Lung (tissue), 12 donors: ENCODE results near the gene USF2. TPM values are rescaled to one million over a fixed set of nuclear protein-coding genes. Genes with fewer than 3 reads are reported as not detected.

ENCODE experiments used
- ATAC-seq: fragments of 200-7000 bp; cut with Tn5 transposase; one replicate; pipeline ENCODE4 v1.9.1; 2020; ENCODE audit warnings: moderate number of reproducible peaks; ENCODE audit not compliant: insufficient read depth, low FRiP score
- DNase-seq, 3 donors: peaks; one replicate each; pipeline ENCODE4 v3.0.0-alpha.2; 2013 to 2017
- H3K27ac ChIP-seq, 2 donors: one replicate each; pipeline ENCODE4 v1.5.1; 2013; ENCODE audit warnings: mild to moderate bottlenecking in 2 of 2, moderate library complexity in 2 of 2, control low read depth in 1 of 2, inconsistent platforms in 1 of 2, low read depth in 1 of 2, low read length in 1 of 2
- H3K27me3 ChIP-seq, 3 donors: one replicate each; pipeline ENCODE4 v1.5.1; 2013; ENCODE audit warnings: low read length in 2 of 3; ENCODE audit not compliant: control insufficient read depth in 3 of 3, insufficient read depth in 3 of 3
- H3K36me3 ChIP-seq, 4 donors: one replicate each; pipeline ENCODE4 v1.5.1; 2013; ENCODE audit warnings: low read length in 4 of 4, mild to moderate bottlenecking in 1 of 4, moderate library complexity in 1 of 4; ENCODE audit not compliant: control insufficient read depth in 4 of 4, insufficient read depth in 4 of 4
- H3K4me1 ChIP-seq, 5 donors: one replicate each; pipeline ENCODE4 v1.5.1; 2013; ENCODE audit warnings: low read length in 5 of 5, mild to moderate bottlenecking in 2 of 5, moderate library complexity in 1 of 5; ENCODE audit not compliant: control insufficient read depth in 5 of 5, insufficient read depth in 5 of 5
- H3K4me3 ChIP-seq: one replicate; pipeline ENCODE4 v1.5.1; 2013; ENCODE audit warnings: mild to moderate bottlenecking, control low read depth, moderate library complexity
- H3K9ac ChIP-seq, 2 donors: one replicate each; pipeline ENCODE4 v1.5.1; 2013; ENCODE audit warnings: low read length in 2 of 2, control low read depth in 1 of 2; ENCODE audit not compliant: insufficient read depth in 1 of 2
- H3K9me3 ChIP-seq, 4 donors: one replicate each; pipeline ENCODE4 v1.5.1; 2013; ENCODE audit warnings: low read length in 3 of 4, mild to moderate bottlenecking in 1 of 4, moderate library complexity in 1 of 4; ENCODE audit not compliant: control insufficient read depth in 4 of 4, insufficient read depth in 3 of 4
- CTCF ChIP-seq: IDR thresholded peaks from 2 replicates; pipeline ENCODE4 v1.5.1; 2012; ENCODE audit warnings: mild to moderate bottlenecking; ENCODE audit errors: control extremely low read depth, extremely low read depth
- WGBS, 2 donors: extraction: QIAGEN DNeasy Blood & Tissue Kit; methylation state at CpG; one replicate each; pipeline ENCODE4 v1.1.7; 2013; 5-methylcytosine and 5-hydroxymethylcytosine counted together
- polyA plus RNA-seq, 2 donors: library from polyadenylated mRNA; stranded (reverse); fragments of 200-250 nt; gene quantifications; one replicate each; pipeline ENCODE4 v1.2.1, GENCODE V29; 2013
- total RNA-seq, 2 donors: library from RNA; depleted of rRNA in 1 of 2; stranded (reverse); fragments of >200 nt in 1 of 2; gene quantifications; one replicate each; pipeline ENCODE4 v1.2.1, GENCODE V29; 2014 to 2021
- donor health status: control.
- donor health status: control.
- donor health status: Bipolar disorder and iron deficiency.
- donor health status: healthy.
- donor health status: DM: yes; HTN: yes; CAD: no.

USF2 gene
- total and polyA plus RNA-seq, 4 donors = 74.9 to 163 (median 133) TPM

- H3K27ac ChIP-seq = no peak overlapping the region
- no peaks in the 10 kb centered on the region for H3K9me3 ChIP-seq
- no peak overlapping the region for H3K9ac ChIP-seq
- no peak for ATAC-seq
- no peak for TF ChIP-seq CTCF
- H3K36me3 ChIP-seq = peaks cover 5 to 50% (median 36%) of the 10 kb centered on the region in 4 donors
- 79 to 83% methylated on average over 9 to 10 of the region's 10 CpGs for WGBS, 2 donors
- H3K4me1 ChIP-seq = peaks cover 0 to 5% (median 2%) of the 10 kb centered on the region in 5 donors
- no peaks in the 10 kb centered on the region for H3K27me3 ChIP-seq
- DNase-seq = no peak
- no peak overlapping the region for H3K4me3 ChIP-seq
Observed at GRCh38 chr19:35272954-35273649, 4.3 kb downstream of the USF2 start.

GRCh38 chr19:35273686-35274259 is 5.0 kb downstream of the USF2 start:
- H3K36me3 ChIP-seq = peaks cover 5 to 54% (median 37%) of the 10 kb centered on the region in 4 donors
- ATAC-seq = no peak

DNA sequence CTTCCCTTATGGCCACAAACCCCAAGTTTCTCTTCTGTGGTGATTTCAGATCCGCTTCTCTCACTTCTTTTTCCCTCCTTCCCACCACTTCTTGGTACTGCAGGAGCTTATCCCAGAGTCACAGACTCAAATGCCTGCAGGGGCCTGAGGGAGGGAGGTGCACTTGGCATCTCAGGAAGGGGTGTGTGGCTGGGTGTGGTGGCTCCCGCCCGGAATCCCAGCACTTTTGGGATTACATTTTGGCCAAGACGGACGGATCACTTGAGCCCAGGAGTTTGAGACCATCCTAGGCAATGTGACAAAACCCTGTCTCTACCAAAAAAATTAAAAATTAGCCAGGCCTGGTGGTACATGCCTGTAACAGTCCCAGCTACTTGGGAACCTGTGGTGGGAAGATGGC is 5.6 kb downstream of the USF2 start:
- no peak overlapping the region for H3K9ac ChIP-seq
- whole genome bisulfite sequencing, 2 donors = 81 to 86% methylated on average over 5 of the region's 5 CpGs
- H3K4me1 ChIP-seq = peaks cover 0 to 11% (median 2%) of the 10 kb centered on the region in 5 donors
- no peaks in the 10 kb centered on the region for H3K27me3 ChIP-seq
- no peak for TF ChIP-seq CTCF
- no peaks in the 10 kb centered on the region for H3K9me3 ChIP-seq
- peaks cover 5 to 59% (median 39%) of the 10 kb centered on the region in 4 donors for H3K36me3 ChIP-seq
- DNase-seq (no peak), ATAC-seq (no peak)
- no peak overlapping the region for H3K4me3 ChIP-seq
- no peak overlapping the region for H3K27ac ChIP-seq

More at GRCh38 chr19:35273686-35274259, 5.0 kb downstream of the USF2 start:
- TF ChIP-seq CTCF = no peak
- no peak overlapping the region for H3K4me3 ChIP-seq
- H3K4me1 ChIP-seq = peaks cover 0 to 6% (median 2%) of the 10 kb centered on the region in 5 donors
- WGBS, 2 donors = 75 to 77% methylated on average over 14 of the region's 14 CpGs
- DNase-seq = no peak
- H3K27me3 ChIP-seq = no peaks in the 10 kb centered on the region
- H3K9me3 ChIP-seq = no peaks in the 10 kb centered on the region
- no peak overlapping the region for H3K9ac ChIP-seq
- H3K27ac ChIP-seq = no peak overlapping the region
